ENCODE results near the gene TXNRD3.

The TXNRD3 gene

DNA sequence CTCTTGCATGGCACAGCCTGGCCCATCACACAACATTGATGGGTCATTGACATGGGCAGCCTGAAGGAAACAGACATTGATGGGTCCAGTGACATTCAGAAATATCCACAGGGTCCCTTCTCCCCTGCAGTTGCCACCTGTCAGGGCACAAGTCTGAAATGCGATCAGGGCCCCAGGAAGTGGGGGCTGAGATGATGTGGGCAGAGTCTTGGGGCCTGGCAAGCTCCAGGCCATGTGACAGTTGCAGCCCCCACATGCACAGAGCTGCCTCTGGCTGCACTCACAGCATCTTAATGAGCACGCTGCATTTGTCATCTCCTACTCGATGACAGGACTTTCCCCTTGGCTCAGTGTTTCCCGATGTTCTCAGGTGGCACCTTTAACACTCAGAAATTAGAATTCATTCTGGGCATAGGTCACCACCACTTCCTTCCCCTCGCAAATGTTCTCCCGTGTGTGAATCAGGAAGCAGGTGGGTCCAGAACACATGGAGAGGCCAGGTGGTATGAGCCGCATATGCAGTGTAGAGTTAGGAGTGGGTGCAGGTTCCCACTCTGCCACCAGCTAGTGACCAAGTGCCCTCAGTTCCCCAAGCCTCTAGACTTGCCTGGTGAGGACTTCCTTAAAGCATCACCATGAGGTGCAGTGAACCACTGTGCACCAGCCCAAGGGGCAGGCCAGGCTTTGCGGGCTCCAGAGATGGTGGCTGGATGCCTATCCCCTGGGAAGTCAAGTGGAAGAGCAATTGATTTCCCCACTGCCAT lies 1.6 kb upstream of the TXNRD3 start:
- TF ChIP-seq BHLHE40 (IDR thresholded peaks at IDR 0.05; ENCODE audit: borderline replicate concordance) (no peak), TARDBP (IDR thresholded peaks at IDR 0.05) (no peak), HDGF (IDR thresholded peaks at IDR 0.05; ENCODE audit: borderline replicate concordance) (no peak), SUZ12 (IDR thresholded peaks at IDR 0.05) (no peak), ARNT (IDR thresholded peaks at IDR 0.05) (no peak), ELF4 (IDR thresholded peaks at IDR 0.05) (no peak), SP1 (IDR thresholded peaks at IDR 0.05) (no peak), LEF1 (IDR thresholded peaks at IDR 0.05; ENCODE audit: borderline replicate concordance) (no peak), FOXA1 (IDR thresholded peaks at IDR 0.05) (no peak), FOXK2 (IDR thresholded peaks at IDR 0.05) (no peak), CTBP1 (IDR thresholded peaks at IDR 0.05; ENCODE audit: borderline replicate concordance) (no peak), NFRKB (IDR thresholded peaks at IDR 0.05) (no peak), FOXM1 (IDR thresholded peaks at IDR 0.05; ENCODE audit: borderline replicate concordance) (no peak), ZNF384 (IDR thresholded peaks at IDR 0.05) (no peak), L3MBTL2 (conservative IDR thresholded peaks at IDR 0.05) (no peak)
- TF ChIP-seq, protein P1, sequence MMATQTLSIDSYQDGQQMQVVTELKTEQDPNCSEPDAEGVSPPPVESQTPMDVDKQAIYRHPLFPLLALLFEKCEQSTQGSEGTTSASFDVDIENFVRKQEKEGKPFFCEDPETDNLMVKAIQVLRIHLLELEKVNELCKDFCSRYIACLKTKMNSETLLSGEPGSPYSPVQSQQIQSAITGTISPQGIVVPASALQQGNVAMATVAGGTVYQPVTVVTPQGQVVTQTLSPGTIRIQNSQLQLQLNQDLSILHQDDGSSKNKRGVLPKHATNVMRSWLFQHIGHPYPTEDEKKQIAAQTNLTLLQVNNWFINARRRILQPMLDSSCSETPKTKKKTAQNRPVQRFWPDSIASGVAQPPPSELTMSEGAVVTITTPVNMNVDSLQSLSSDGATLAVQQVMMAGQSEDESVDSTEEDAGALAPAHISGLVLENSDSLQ (IDR thresholded peaks at IDR 0.05): no peak
- no peak for DNase-seq (ENCODE audit: extremely low spot score)
- POLR2A ChIA-PET: no interaction called here
- CTCF ChIA-PET: no interaction called here

DNA sequence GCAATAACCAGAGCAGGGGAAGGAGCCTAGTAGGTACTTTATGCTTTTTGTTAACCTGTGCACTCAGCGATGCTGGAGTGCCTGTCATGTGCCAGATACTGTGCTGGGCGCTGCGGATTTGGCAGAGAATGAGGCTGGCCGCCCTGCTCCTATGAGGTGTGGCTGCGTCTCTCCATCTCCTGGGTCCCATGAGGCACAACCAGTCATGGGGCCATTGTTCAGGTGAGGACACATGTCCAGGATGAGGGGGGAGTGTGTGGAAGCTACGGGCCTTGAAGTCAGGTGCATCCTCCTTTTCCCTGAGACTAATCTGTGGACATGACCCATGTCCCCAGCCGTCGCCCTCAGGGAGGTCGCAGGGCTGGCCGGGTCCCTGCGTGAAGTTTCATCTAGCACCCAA lies 963 bp upstream of the TXNRD3 start:
- DNase-seq (ENCODE audit: extremely low spot score): no peak
- POLR2A ChIA-PET: no interaction called here
- no peak for TF ChIP-seq ZNF384 (IDR thresholded peaks at IDR 0.05)
- TF ChIP-seq TARDBP (IDR thresholded peaks at IDR 0.05): no peak
- no peak for TF ChIP-seq L3MBTL2 (conservative IDR thresholded peaks at IDR 0.05)
- no peak for TF ChIP-seq HDGF (IDR thresholded peaks at IDR 0.05; ENCODE audit: borderline replicate concordance)
- TF ChIP-seq BHLHE40 (IDR thresholded peaks at IDR 0.05; ENCODE audit: borderline replicate concordance): no peak
- no peak for TF ChIP-seq SP1 (IDR thresholded peaks at IDR 0.05)
- no peak for TF ChIP-seq FOXM1 (IDR thresholded peaks at IDR 0.05; ENCODE audit: borderline replicate concordance)
- TF ChIP-seq, protein P1 (IDR thresholded peaks at IDR 0.05): no peak
- no peak for TF ChIP-seq ARNT (IDR thresholded peaks at IDR 0.05)
- no peak for TF ChIP-seq SUZ12 (IDR thresholded peaks at IDR 0.05)
- TF ChIP-seq FOXK2 (IDR thresholded peaks at IDR 0.05): no peak
- no peak for TF ChIP-seq CTBP1 (IDR thresholded peaks at IDR 0.05; ENCODE audit: borderline replicate concordance)
- TF ChIP-seq LEF1 (IDR thresholded peaks at IDR 0.05; ENCODE audit: borderline replicate concordance): no peak
- TF ChIP-seq NFRKB (IDR thresholded peaks at IDR 0.05): no peak
- TF ChIP-seq FOXA1 (IDR thresholded peaks at IDR 0.05): no peak
- TF ChIP-seq ELF4 (IDR thresholded peaks at IDR 0.05): no peak
- CTCF ChIA-PET: no interaction called here

DNA sequence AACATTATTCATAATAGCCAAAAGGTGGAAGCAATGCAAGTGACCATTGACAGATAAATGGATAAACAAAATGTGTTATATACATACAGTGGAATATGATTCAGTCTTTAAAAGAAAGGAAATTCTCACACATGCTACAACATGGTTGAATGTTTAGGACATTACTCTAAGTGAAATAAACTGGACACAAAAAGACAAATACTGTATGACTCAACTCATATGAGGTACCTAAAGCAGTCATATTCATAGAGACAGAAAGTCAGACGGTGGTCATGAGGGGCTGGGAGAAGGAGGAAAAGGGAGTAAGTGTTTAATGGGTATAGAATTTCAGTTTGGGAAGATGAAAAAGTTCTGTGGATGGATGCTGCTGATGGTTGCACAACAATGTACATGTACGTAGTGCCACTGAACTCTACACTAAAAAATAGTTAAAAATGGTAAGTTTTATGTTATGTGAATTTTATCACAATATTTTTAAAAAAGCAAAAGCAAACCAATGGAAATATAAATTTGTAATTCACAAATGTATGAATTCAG lies 5.3 kb downstream of the TXNRD3 start:
- TF ChIP-seq TARDBP (IDR thresholded peaks at IDR 0.05) (no peak), FOXM1 (IDR thresholded peaks at IDR 0.05; ENCODE audit: borderline replicate concordance) (no peak), CTBP1 (IDR thresholded peaks at IDR 0.05; ENCODE audit: borderline replicate concordance) (no peak), ELF4 (IDR thresholded peaks at IDR 0.05) (no peak), LEF1 (IDR thresholded peaks at IDR 0.05; ENCODE audit: borderline replicate concordance) (no peak), BHLHE40 (IDR thresholded peaks at IDR 0.05; ENCODE audit: borderline replicate concordance) (no peak), ARNT (IDR thresholded peaks at IDR 0.05) (no peak), FOXA1 (IDR thresholded peaks at IDR 0.05) (no peak), FOXK2 (IDR thresholded peaks at IDR 0.05) (no peak), SP1 (IDR thresholded peaks at IDR 0.05) (no peak), SUZ12 (IDR thresholded peaks at IDR 0.05) (no peak), NFRKB (IDR thresholded peaks at IDR 0.05) (no peak), HDGF (IDR thresholded peaks at IDR 0.05; ENCODE audit: borderline replicate concordance) (no peak)
- TF ChIP-seq, protein P1 (IDR thresholded peaks at IDR 0.05): no peak
- no peak for DNase-seq (ENCODE audit: extremely low spot score)
- CTCF ChIA-PET: no interaction called here
- POLR2A ChIA-PET: no interaction called here

DNA sequence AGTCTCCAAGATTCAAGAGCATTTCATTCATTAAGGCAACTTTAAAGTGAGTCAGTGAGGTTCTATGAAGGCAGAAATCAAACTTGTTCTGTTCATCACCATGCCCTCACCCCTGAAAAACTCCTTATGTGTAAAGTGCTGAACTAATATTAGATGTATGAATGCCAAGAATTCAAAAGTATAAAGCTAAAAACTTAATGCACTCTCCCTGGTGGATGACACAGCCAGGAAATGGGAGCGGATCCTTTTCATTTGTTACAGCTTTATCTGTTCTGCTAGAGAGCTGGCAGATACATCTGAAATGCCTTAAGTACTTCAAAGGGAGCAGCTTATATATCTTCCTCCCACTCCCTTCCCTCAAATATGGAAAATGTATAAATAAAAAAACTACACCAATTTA lies 8.2 kb downstream of the TXNRD3 start:
- DNase-seq (ENCODE audit: extremely low spot score): no peak
- ChIA-PET POLR2A (no interaction called here), CTCF (no interaction called here)
- TF ChIP-seq, protein P1 (IDR thresholded peaks at IDR 0.05): no peak
- no peak for TF ChIP-seq FOXM1 (IDR thresholded peaks at IDR 0.05; ENCODE audit: borderline replicate concordance)
- TF ChIP-seq ELF4 (IDR thresholded peaks at IDR 0.05): no peak
- TF ChIP-seq NFRKB (IDR thresholded peaks at IDR 0.05): no peak
- no peak for TF ChIP-seq BHLHE40 (IDR thresholded peaks at IDR 0.05; ENCODE audit: borderline replicate concordance)
- TF ChIP-seq SP1 (IDR thresholded peaks at IDR 0.05): no peak
- no peak for TF ChIP-seq L3MBTL2 (conservative IDR thresholded peaks at IDR 0.05)
- no peak for TF ChIP-seq FOXA1 (IDR thresholded peaks at IDR 0.05)
- TF ChIP-seq HDGF (IDR thresholded peaks at IDR 0.05; ENCODE audit: borderline replicate concordance): no peak
- TF ChIP-seq CTBP1 (IDR thresholded peaks at IDR 0.05; ENCODE audit: borderline replicate concordance): no peak
- no peak for TF ChIP-seq TARDBP (IDR thresholded peaks at IDR 0.05)
- no peak for TF ChIP-seq FOXK2 (IDR thresholded peaks at IDR 0.05)
- no peak for TF ChIP-seq ZNF384 (IDR thresholded peaks at IDR 0.05)
- TF ChIP-seq LEF1 (IDR thresholded peaks at IDR 0.05; ENCODE audit: borderline replicate concordance): no peak
- no peak for TF ChIP-seq ARNT (IDR thresholded peaks at IDR 0.05)
- TF ChIP-seq SUZ12 (IDR thresholded peaks at IDR 0.05): no peak

DNA sequence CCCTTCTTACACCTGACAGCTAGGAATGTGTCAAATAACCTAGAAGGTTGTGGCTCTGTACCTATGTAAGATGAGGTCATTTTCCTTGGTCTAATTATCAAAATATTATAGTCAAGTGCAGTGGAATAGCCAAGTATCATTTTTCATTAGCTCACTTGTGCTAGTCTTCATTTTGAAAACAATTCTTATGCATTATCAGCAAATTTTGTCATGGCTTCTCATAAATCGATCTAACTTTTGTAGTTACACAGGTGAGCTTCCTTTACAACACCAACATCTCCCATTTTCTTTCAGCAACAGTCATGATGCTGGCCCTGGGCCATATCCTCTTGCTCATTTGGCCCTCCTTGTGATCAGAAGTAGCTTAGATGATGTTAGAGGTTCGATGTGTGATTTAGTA lies 10.3 kb downstream of the TXNRD3 start:
- ChIA-PET POLR2A (no interaction called here), CTCF (no interaction called here)
- no peak for TF ChIP-seq NFRKB (IDR thresholded peaks at IDR 0.05)
- TF ChIP-seq ELF4 (IDR thresholded peaks at IDR 0.05): no peak
- TF ChIP-seq, protein P1 (IDR thresholded peaks at IDR 0.05): no peak
- TF ChIP-seq L3MBTL2 (conservative IDR thresholded peaks at IDR 0.05): no peak
- TF ChIP-seq BHLHE40 (IDR thresholded peaks at IDR 0.05; ENCODE audit: borderline replicate concordance): no peak
- no peak for TF ChIP-seq FOXM1 (IDR thresholded peaks at IDR 0.05; ENCODE audit: borderline replicate concordance)
- TF ChIP-seq HDGF (IDR thresholded peaks at IDR 0.05; ENCODE audit: borderline replicate concordance): no peak
- no peak for TF ChIP-seq ZNF384 (IDR thresholded peaks at IDR 0.05)
- TF ChIP-seq FOXA1 (IDR thresholded peaks at IDR 0.05): no peak
- TF ChIP-seq SUZ12 (IDR thresholded peaks at IDR 0.05): no peak

More for the DNA sequence above, 10.3 kb downstream of the TXNRD3 start:
- DNase-seq (ENCODE audit: extremely low spot score): no peak
